ENCODE results near the gene COL4A2. TPM values are rescaled to one million over a fixed set of nuclear protein-coding genes. Genes with fewer than 3 reads are reported as not detected.

COL4A2 gene
- total RNA-seq, 8 experiments from 2014 or later: 3.5 to 379 (median 30.2) TPM

GRCh38 chr13:110298505-110299282 lies 8.4 kb upstream of the COL4A2 start:
- WGBS, 10 experiments: 37 to 82% (median 80%) methylated on average over 2 to 18 of the region's 33 CpGs; no CpG with 5 or more reads in 2 of the 10 experiments
- Histone ChIP-seq H3K4me1 (replicated peaks in 1 of 2) (no peaks in the 10 kb centered on the region), H3K27ac (no peak overlapping the region), H3K4me3 (no peak overlapping the region)
- ATAC-seq (replicated peaks in 6 of 8): peak in 3 of 8 experiments; percentile 17 to 27 (median 20)
- in situ Hi-C loops (cut with MboI; ENCODE audit: low pct_unique_long_range_greater_than_20kb in 2 of 9, low sequenced_read_pairs in 9 of 9, unreplicated experiment in 9 of 9): no loop called here

GRCh38 chr13:110299283-110299840 lies 7.7 kb upstream of the COL4A2 start:
- Histone ChIP-seq H3K27ac (no peak overlapping the region), H3K4me1 (replicated peaks in 1 of 2) (no peaks in the 10 kb centered on the region), H3K4me3 (no peak overlapping the region)
- in situ Hi-C loops (cut with MboI; ENCODE audit: low pct_unique_long_range_greater_than_20kb in 2 of 9, low sequenced_read_pairs in 9 of 9, unreplicated experiment in 9 of 9): no loop called here
- 43 to 100% (median 95%) methylated on average over 1 to 5 of the region's 10 CpGs; no CpG with 5 or more reads in 1 of the 10 experiments for WGBS, 10 experiments
- no peak for ATAC-seq (replicated peaks in 6 of 8)

- Histone ChIP-seq H3K27ac (no peak overlapping the region), H3K4me1 (replicated peaks in 1 of 2) (no peaks in the 10 kb centered on the region), H3K4me3 (no peak overlapping the region)
- in situ Hi-C loops (cut with MboI; ENCODE audit: low pct_unique_long_range_greater_than_20kb in 2 of 9, low sequenced_read_pairs in 9 of 9, unreplicated experiment in 9 of 9): no loop called here
- 60 to 100% (median 82%) methylated on average over 1 to 3 of the region's 3 CpGs; no CpG with 5 or more reads in 2 of the 10 experiments for WGBS, 10 experiments
- ATAC-seq (replicated peaks in 6 of 8): no peak
Observed at GRCh38 chr13:110300090-110300815, 6.8 kb upstream of the COL4A2 start.

GRCh38 chr13:110301083-110301482 lies 6.0 kb upstream of the COL4A2 start:
- Histone ChIP-seq H3K4me1 (replicated peaks in 1 of 2) (peaks cover 2 to 4% of the 10 kb centered on the region in 2 donors), H3K4me3 (no peak overlapping the region), H3K27ac (no peak overlapping the region)
- in situ Hi-C loops (cut with MboI; ENCODE audit: low pct_unique_long_range_greater_than_20kb in 2 of 9, low sequenced_read_pairs in 9 of 9, unreplicated experiment in 9 of 9): no loop called here
- WGBS, 10 experiments: 0 to 100% (median 87%) methylated on average over 1 to 4 of the region's 5 CpGs; no CpG with 5 or more reads in 2 of the 10 experiments
- no peak for ATAC-seq (replicated peaks in 6 of 8)

- no peak overlapping the region for H3K27ac ChIP-seq
- no peak for ATAC-seq (replicated peaks in 6 of 8)
- H3K4me1 ChIP-seq (replicated peaks in 1 of 2): peaks cover 4 to 5% of the 10 kb centered on the region in 2 donors
- in situ Hi-C loops (cut with MboI; ENCODE audit: low pct_unique_long_range_greater_than_20kb in 2 of 9, low sequenced_read_pairs in 9 of 9, unreplicated experiment in 9 of 9): no loop called here
- 54 to 100% (median 88%) methylated on average over 1 to 17 of the region's 21 CpGs; no CpG with 5 or more reads in 1 of the 10 experiments for WGBS, 10 experiments
- H3K4me3 ChIP-seq: no peak overlapping the region
Observed at GRCh38 chr13:110301606-110302553, 5.2 kb upstream of the COL4A2 start.

GRCh38 chr13:110302997-110303396 lies 4.1 kb upstream of the COL4A2 start:
- Histone ChIP-seq H3K27ac (no peak overlapping the region), H3K4me1 (replicated peaks in 1 of 2) (peaks cover 4 to 5% of the 10 kb centered on the region in 2 donors), H3K4me3 (no peak overlapping the region)
- ATAC-seq (replicated peaks in 6 of 8): no peak
- WGBS, 10 experiments: 43 to 100% (median 100%) methylated on average over 1 of the region's 2 CpGs; no CpG with 5 or more reads in 5 of the 10 experiments
- in situ Hi-C loops (cut with MboI; ENCODE audit: low pct_unique_long_range_greater_than_20kb in 2 of 9, low sequenced_read_pairs in 9 of 9, unreplicated experiment in 9 of 9): no loop called here

GRCh38 chr13:110303644-110304043 lies 3.4 kb upstream of the COL4A2 start:
- in situ Hi-C loops (cut with MboI; ENCODE audit: low pct_unique_long_range_greater_than_20kb in 2 of 9, low sequenced_read_pairs in 9 of 9, unreplicated experiment in 9 of 9): no loop called here
- ATAC-seq (replicated peaks in 6 of 8): no peak
- Histone ChIP-seq H3K4me1 (replicated peaks in 1 of 2) (peaks cover 4 to 5% of the 10 kb centered on the region in 2 donors), H3K27ac (no peak overlapping the region), H3K4me3 (no peak overlapping the region)
- WGBS, 10 experiments: 75 to 100% (median 90%) methylated on average over 1 to 6 of the region's 7 CpGs; no CpG with 5 or more reads in 1 of the 10 experiments

- peak in 3 of 8 experiments; percentile 18 to 36 (median 35) for ATAC-seq (replicated peaks in 6 of 8)
- Histone ChIP-seq H3K4me1 (replicated peaks in 1 of 2) (peaks cover 7% of the 10 kb centered on the region in 2 donors), H3K4me3 (no peak overlapping the region), H3K27ac (no peak overlapping the region)
- in situ Hi-C loops (cut with MboI; ENCODE audit: low pct_unique_long_range_greater_than_20kb in 2 of 9, low sequenced_read_pairs in 9 of 9, unreplicated experiment in 9 of 9): no loop called here
- 67 to 100% (median 91%) methylated on average over 1 to 4 of the region's 4 CpGs; no CpG with 5 or more reads in 2 of the 10 experiments for WGBS, 10 experiments
Observed at GRCh38 chr13:110304256-110304655, 2.8 kb upstream of the COL4A2 start.

- in situ Hi-C loops (cut with MboI; ENCODE audit: low pct_unique_long_range_greater_than_20kb in 2 of 9, low sequenced_read_pairs in 9 of 9, unreplicated experiment in 9 of 9): no loop called here
- Histone ChIP-seq H3K27ac (no peak overlapping the region), H3K4me3 (no peak overlapping the region), H3K4me1 (replicated peaks in 1 of 2) (peaks cover 7 to 9% of the 10 kb centered on the region in 2 donors)
- 44 to 100% (median 80%) methylated on average over 1 to 4 of the region's 4 CpGs; no CpG with 5 or more reads in 3 of the 10 experiments for WGBS, 10 experiments
- ATAC-seq (replicated peaks in 6 of 8): no peak
Observed at GRCh38 chr13:110305001-110305400, 2.1 kb upstream of the COL4A2 start.

- peaks cover 7 to 9% of the 10 kb centered on the region in 2 donors for H3K4me1 ChIP-seq (replicated peaks in 1 of 2)
- ATAC-seq (replicated peaks in 6 of 8): no peak
- H3K27ac ChIP-seq: no peak overlapping the region
- peak overlapping the region in 1 of 5 donors; percentile 71 for H3K4me3 ChIP-seq
- WGBS, 10 experiments: 38 to 100% (median 79%) methylated on average over 1 to 2 of the region's 2 CpGs; no CpG with 5 or more reads in 3 of the 10 experiments
- in situ Hi-C loops (cut with MboI; ENCODE audit: low pct_unique_long_range_greater_than_20kb in 2 of 9, low sequenced_read_pairs in 9 of 9, unreplicated experiment in 9 of 9): no loop called here
Observed at GRCh38 chr13:110305544-110305943, 1.5 kb upstream of the COL4A2 start.

- H3K4me3 ChIP-seq: peak overlapping the region; percentile 47 to 72 (median 62)
- in situ Hi-C loops (cut with MboI; ENCODE audit: low pct_unique_long_range_greater_than_20kb in 2 of 9, low sequenced_read_pairs in 9 of 9, unreplicated experiment in 9 of 9): no loop called here
- no peak for ATAC-seq (replicated peaks in 6 of 8)
- H3K4me1 ChIP-seq (replicated peaks in 1 of 2): peaks cover 7 to 9% of the 10 kb centered on the region in 2 donors
- 8 to 50% (median 14%) methylated on average over 1 to 6 of the region's 6 CpGs; no CpG with 5 or more reads in 1 of the 10 experiments for WGBS, 10 experiments
- H3K27ac ChIP-seq: no peak overlapping the region
Observed at GRCh38 chr13:110305949-110306339, 1.1 kb upstream of the COL4A2 start.

- 0 to 44% (median 6%) methylated on average over 1 to 14 of the region's 53 CpGs; no CpG with 5 or more reads in 2 of the 10 experiments for WGBS, 10 experiments
- ATAC-seq (replicated peaks in 6 of 8): peak in 7 of 8 experiments; percentile 2 to 9 (median 6)
- Histone ChIP-seq H3K27ac (no peak overlapping the region), H3K4me1 (replicated peaks in 1 of 2) (peaks cover 7 to 9% of the 10 kb centered on the region in 2 donors), H3K4me3 (peak overlapping the region; percentile 47 to 72 (median 62))
- in situ Hi-C loops (cut with MboI; ENCODE audit: low pct_unique_long_range_greater_than_20kb in 2 of 9, low sequenced_read_pairs in 9 of 9, unreplicated experiment in 9 of 9): no loop called here
Observed at GRCh38 chr13:110306340-110306959, 634 bp upstream of the COL4A2 start.
